SKM-1 treated with dmso at 0.1 percent for 144 hours (cell line): ENCODE results near the gene RPA3.

ENCODE experiments used
- DNase-seq: peaks from one replicate; lab custom pipeline; 2025; ENCODE audit not compliant: unreplicated experiment; lab: John Stamatoyannopoulos, UW

The RPA3 gene

DNA sequence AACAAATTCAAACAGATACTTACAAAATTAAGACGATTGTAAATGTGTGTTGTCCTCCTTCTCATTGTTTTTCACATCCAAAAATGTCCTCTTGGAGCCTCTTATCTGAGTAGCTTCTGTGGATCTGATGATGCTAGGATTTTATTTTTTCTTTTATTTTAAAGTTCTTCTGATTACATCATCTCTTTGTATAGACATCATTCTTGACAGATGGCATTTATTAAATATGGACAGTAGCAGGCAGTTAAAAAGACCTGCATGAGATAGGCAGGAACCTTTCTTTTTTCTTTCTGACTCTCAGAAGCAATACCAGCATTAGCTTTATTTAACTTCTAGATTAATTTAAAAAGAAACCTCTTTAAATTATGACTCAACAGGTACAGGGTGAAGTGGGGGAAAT is at the start of gene RPA3:
Gene RPA3, minus strand, starts transcription at position 116 of the 400 bp plus-strand sequence. CDS start 78,189 bp downstream, outside the sequence.
- DNase-seq = no peak

DNA sequence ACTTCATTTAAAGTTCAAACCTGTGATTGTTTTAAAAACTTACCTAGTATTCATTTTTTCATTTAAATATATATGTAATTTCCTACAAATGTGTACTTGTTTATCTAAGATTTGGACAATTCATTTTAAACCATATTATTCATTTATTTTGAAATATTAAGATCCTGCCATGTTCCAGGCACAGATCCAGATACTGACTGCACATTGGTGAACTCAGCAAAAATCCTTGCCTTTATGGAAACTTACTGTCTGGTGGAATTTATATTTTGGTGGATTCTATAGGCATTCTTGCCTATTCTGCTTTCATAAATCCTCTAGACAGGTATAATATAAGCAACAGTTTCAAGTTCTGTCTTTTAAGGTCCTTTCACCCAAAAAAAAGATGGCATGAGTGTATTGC is 48.3 kb upstream of the RPA3 start:
- DNase-seq = no peak

DNA sequence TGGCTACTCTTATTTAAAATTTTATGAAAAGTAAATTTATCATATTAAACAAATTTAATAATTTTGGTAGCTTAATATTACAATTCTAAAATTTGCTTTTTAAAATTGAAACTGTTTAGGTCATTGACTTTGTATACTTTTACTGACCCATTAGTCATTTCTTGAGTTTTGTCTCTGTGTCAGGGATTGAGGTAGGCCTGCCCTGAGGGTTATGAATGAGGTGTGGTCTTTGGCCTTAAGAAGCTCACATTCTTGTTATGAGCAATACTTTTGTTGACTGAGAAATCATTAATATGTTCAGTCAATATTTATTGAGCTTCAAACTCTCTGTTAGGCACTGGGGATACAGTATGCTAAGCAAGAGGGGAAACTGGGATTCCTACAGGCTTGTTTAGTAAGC is 47.0 kb upstream of the RPA3 start:
- no peak for DNase-seq

DNA sequence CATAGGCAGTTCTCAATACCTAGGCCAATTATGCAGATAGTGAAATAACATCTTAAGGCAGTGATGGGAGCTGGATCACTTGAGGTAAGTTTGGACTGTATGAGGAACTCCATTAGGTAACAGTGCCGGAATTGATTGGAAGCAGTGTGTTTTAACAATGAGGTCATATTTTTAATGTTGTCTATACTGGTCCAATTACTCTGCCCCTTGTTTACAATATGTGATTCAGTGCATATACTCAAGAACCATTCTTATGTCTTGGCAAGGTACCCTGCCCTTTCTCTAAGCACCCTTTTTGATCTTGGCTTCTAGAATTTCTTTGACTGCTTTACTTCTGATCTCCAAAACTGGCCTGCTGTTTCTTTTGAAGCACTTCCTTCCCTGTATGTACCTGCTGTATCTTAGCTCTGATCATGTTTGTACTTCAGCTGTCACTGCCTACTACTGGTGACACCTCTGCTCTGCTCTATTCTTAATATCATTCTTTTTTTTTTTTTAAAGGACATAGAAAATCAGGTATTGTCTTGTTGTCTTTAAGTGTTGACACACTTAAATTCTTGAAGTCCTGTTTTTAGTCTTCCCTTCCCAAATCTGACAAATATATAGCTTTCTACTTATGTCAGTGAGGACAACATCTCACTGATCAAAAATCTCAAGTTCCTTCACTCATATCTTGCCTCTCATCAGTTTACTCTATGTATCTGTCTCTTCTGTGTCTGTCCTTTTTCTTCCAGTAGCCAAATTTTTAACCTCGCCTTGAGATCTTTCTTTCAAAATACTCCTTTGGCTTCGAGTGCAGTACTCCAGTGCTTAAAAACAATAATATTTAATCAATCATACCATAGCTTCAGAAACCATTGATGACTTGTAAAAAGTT is 46.4 kb upstream of the RPA3 start:
- DNase-seq = no peak

DNA sequence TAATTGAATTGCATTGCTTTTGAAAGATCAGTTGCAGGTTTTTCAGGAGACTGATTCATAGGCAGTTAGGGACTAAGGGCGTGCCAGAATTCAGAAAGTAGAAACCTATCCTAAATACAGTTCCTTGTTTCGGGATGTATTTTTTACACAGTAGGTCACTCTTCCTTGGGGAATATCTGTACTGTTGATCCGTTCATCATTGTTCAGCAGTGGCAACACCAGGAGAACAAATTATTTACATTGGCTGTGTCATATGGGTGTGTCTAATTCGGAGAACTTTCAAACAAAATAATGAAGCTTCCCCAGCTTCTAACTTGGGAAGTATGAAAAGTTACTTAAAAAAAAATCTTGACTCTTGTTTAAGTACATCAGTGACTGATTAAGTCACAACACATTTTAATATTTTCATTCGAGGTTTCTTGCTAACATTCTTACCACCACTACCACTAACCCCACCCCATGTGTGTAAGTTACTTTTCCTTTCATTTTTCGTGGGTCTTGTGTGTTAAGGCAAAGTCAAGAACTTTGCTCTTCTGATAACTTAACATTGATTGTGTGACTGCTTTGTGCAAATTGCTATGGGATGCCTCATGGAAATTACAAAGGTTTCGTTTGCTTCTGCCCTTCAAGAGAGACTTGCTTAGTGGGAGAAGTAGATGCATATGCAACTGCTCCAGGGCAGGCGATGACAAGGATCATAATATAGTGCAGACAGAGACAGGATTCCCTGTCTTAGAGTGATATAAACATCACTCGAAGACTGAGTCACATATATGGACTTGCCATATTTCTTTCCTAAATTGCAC is 43.8 kb upstream of the RPA3 start:
- DNase-seq = no peak

DNA sequence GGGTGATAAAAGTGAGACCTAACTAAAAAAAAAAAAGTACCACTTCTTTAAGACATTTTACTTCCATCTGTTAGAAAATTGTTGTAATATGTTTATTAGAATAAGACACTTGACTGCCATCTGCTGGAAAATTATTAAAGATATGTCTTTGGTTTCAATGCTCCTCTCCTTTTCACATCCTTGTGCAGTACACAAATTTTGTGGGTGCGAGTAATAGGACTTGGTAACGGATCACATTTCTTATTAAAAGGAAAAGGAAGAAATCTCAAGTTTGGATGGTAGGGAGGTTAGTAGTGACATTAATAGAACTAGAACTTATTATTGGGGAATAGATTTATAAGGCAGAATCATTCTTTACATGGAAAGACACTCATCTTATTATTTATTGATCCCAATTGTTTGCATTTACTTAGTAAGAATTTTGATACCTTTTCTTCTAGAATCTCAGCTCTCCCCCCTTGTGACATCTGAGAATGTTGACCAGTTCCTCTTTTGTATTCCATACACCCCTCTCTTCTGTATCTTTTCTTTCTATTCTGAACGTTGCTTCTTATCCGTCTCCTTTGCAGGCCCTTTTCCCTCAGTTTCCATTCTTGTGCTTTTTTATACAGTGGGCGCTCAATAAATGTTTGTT is 43.0 kb upstream of the RPA3 start:
- no peak for DNase-seq

DNA sequence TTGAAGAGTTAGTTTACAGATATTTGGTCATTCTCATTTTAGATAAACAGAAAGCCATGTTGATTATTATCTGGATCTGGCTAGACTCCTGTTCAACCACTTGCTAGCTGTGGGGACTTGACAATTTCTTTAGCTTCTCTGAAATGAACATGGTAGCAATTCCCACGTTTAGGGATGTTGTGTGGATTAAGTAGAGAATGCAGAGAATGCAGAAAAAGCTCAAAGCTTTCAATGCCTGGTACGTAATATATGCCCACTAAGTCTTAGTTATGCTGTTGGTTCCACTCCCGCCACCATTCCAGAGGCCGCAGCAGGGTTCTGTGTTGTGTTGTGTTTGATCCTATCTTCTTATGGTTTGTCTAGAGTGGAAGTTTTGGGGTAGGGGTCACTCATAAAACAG is 39.2 kb upstream of the RPA3 start:
- DNase-seq = no peak

DNA sequence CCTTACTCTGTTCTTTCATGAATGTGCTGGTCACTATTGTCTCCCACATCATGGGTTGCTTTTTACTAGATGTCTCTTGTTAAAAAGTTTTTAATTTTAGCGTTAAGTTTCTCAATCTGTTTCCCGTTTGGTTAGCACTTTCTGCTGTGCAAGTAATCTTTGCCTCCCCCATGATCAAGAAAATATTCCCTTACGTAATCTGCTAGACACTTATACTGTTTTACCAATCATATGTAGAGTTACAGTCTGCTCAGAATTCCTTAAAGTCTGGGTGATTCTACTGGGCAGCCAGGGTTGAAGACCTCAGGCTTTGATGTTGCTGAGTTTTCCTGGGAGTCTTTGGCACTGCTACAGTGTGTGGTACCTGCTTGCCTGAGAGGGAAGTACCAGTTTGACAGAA is 38.2 kb upstream of the RPA3 start:
- DNase-seq = no peak

DNA sequence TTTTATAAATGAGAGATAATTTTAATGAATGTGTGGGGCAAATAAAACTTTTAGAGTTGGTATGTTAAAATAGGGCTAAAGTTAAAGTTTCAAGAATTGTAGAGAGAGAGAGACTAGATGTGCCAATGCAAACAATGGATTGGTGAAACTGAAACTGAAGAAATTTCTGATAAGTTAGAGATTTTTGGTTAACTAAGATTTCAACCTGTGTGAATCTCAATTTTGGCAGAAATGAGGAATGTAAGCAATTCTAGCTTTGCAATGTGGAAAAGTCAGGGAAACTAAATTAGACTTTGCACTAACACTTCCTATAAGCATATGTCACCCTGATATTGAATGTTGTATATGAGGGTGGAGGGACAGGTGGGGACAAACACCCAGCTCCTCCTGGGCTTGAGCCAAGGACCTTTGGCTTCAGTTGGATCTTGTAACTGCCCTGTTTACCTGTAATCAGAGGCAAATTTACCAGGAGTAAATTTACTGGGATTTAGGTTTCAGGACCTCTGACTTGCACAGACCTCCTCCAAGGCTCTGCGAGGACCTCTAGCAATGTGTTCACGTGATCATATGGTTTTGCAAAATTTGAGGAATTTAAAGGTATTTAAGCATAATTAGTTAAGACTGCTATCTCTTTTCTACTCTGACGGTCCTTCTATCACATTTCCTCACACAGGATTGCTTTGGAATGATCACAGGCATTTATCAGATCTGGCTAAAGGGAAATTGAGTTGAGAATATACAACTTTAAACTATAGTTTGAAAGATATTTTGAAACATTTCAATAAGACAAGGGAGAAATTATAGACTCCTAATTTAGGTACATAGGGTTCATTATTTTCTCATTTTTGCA is 33.1 kb upstream of the RPA3 start:
- DNase-seq = no peak

DNA sequence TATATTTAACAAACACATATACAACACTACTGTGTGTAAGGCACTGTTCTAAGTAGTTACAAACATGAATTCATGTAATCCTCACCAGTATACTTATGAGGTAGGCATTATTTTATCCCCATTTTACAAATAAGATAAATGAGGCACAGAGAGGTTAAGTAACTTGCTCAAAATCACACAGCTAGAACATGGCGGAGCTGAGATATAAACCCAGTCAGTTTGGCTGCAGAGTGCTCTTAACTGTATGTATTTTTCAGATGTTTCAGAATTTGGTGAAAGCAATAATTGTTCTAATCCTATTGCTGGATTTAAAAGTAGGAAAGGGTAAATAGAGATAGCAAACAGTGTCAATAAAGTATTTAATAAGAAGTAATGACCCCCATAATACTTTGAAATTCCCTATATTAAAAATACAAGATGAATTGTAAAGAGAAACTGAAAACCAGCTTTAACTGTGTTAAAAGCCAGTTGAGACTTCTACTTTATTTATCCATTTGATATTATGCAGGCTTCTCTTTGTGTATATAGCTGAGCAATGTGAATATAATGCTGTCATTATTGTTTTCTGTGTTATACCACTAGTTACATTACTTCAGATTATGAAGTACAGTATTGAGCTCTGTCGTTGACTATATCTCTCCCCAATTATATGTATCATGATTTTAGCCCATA is 32.3 kb upstream of the RPA3 start:
- DNase-seq = no peak

DNA sequence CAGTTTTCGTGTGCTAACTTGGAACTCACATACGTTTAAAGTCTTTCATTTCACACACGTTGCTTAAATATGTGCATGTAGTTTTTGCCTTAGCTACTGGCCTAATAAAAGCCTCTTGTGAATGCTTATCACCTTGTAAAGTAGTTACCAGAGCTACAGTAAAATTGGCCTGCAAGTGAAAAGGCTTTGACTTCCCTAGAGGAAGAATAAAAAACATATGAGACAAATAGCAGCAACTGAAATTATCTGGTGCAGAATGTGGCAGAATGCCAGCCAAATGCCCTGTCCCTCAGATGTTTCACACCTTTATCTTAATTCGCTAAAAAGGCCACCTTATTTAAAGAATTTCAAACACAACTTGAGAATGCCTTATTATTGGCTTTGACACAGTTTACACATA is 28.1 kb upstream of the RPA3 start:
- no peak for DNase-seq

DNA sequence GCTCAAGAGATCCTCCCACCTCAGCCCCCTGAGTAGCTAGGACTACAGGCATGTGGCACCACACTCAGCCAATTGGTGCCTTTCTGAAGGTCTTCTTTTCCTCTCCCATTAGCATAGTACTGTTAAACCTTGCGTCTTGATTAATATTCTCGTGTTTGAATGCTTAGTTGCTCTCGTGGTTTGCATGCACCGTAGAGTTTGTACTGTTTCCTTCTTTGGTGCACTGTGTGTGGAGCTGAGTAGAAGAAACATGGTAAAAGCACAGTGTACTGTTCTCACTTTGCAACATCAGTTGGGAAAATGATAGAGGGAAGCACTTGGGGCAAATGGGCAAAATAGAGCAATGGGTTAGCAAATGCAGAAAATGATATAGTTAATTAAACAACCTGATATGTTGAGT is 27.6 kb upstream of the RPA3 start:
- DNase-seq = no peak

DNA sequence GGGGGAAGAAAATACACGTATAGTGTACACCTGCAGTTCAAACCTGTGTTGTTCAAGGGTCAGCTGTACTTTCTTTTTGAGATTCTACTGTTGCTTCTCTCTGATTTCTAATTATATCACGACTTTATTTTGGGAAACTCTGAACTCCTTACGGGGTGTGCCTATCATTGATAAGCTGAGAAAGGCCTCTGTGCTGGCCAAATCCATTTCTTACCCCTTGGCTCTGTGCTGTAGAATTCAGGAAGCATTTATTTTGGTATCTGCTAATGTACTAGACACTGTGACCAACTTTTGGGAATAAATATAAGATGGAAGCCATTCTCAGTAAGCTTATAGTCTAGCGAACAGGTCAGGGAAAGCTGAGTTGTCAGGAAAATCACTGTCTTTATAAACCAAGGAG is 26.9 kb upstream of the RPA3 start:
- DNase-seq = no peak

DNA sequence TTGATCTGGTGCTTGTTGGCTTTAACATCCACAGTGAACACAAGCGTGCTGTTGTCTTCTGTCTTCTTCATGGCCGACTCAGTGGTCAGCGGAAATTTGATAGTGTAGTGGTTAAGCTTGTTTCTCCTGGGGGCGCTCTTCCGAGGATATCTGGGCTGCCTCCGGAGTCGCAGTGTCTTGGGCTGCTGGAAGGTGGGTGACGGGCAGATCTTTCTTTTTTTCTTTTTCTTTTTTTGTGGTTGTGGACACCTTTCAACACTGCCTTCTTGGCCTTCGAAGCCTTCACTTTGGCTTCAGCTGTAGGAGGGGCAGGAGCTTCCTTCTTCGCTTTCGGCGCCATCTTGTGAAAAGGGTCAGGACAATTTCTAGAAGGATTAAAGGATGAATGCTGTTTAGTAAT is 23.8 kb upstream of the RPA3 start:
- DNase-seq = no peak

DNA sequence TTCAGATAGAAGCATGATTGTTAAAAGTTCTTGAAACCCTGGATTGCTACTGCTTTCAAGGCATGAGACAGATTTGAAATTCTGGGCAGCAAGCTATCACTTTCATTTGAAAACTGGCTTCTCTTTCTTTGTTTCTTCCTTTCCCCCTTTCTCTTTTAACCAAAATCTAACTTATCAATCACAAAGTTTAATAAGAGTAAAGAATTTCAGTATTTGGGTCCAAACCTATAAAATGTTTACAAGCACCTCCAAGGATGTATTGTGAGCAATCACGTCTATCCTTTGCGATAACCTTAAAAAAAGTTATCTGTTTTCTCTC is 21.6 kb upstream of the RPA3 start:
- DNase-seq = no peak

DNA sequence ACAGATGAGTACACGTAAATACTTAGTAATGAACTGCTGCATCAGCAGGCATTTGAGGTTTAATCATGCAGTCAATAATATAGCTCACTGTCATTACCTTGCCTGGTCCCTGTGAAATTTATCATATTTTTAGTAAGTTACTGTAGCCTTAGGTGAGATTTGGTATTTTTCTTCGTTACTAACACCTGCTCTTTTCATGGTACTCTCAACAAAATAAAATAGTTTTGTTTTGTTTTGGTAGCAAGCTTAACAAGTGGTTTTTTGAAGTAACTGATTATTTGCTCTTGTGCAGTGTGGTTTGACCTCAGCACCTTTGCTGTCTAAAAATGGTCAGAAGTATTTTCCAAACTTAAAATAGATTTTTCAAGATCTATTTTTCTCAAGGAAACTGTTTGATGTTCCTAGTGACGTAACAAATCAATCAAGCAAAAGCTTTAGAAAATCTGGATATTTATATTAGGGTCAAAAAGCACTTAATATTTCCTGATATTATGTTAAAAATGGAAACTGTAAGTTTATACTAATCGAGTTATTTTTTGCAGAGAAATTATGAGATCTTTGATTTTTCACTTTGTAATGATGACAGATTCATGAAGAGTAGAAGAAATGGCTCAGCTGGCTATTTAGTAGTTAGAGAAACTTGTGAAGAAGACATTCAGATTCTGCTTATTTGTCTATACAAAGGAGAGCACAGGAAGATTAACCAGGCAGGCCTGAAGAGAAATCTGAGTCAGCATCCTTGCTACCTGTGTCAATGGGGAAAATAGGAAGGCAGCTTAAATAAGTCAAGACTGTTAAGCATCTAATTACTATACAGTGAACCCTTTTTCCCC is 21.0 kb upstream of the RPA3 start:
- DNase-seq = no peak

DNA sequence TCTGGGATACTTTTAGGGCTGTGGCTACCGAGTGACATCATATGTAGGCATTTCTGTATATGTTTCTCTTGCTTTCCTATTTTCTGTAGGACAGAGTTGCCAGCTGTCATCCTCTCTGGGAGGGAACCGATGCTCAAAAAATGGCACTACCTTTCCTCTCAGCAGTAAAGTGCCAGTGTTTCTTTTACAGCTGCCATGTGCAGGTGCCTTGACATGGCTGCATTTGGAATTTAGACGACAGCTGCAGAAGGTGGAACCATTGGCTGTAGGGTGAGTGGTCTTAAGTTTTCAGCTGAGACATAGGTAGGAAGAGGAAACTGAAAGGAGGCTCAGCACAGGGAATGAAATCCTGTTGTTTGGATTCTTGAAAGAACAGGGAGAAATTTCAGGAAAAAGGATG is 20.2 kb upstream of the RPA3 start:
- DNase-seq = no peak

DNA sequence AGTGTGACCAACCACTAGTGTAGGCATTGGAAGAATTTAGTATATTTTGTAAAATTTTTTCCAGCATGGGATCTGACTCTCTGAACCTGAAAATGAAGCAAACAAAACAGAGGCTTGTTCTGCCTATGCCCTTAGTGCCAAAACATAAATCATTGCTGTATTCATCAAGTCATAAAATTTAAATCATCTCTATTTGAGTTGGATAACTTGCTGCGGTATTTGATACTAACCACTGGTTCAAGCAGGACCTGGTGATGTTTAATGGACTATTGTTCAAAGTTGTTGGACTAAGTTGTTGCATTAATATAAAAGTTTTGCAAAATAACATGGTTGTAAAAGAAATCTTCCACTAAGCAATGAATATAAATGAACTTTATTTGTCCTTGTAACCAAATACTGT is 19.8 kb upstream of the RPA3 start:
- no peak for DNase-seq

DNA sequence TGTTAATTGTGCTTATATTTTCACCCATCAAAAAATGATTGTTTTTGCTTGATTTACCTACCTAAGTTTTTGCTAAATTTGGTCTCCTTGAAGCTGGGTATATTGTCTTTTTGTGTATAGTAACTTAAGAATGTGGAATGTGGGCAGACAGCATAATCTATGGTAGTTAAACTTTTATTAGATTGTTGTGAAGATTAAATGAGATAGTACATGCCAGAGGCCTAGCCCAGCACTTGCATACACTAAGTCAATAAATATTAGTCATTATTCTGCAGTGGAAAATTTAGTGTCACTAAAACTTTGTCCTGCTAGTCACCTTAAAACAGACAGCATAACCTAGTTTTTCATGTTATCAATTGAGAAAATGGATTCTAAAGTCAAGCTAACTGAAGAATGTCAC is 19.3 kb upstream of the RPA3 start:
- DNase-seq = no peak

DNA sequence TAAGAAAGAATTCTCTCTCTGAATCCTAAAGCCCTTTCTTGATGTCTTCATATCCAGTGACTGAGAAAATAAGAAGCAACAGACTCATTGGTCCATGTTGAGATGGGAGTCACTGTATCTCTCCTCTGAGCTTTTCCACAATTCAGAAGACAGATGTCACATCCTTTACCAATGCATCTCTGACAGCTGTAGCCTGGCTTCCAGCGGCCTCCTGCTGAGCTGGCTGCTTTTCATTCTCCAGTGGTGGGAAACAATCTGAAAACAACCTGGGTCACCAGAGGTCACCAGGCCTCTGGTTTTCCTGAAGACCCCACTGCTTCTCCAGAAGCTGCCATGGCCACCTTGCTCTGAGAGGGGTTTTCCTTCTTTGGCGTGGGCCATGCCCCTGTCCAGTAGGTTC is 18.3 kb upstream of the RPA3 start:
- no peak for DNase-seq
